RCC 7860 (cell line): Measurements from ENCODE around the gene ADSS1.

ENCODE experiments used
- DNase-seq: peaks from one replicate; pipeline ENCODE4 v3.0.0-alpha.2; 2015; ENCODE audit warnings: low spot score
- FAIRE-seq: peaks from 2 replicates; lab custom pipeline; 2012; peaks lifted over from hg19 to GRCh38; lab: Jason Lieb, UNC

Gene ADSS1

GRCh38 chr14:104778694-104779331, 54.8 kb downstream of the ADSS1 start:
- FAIRE-seq (no peak), DNase-seq (no peak)

DNA sequence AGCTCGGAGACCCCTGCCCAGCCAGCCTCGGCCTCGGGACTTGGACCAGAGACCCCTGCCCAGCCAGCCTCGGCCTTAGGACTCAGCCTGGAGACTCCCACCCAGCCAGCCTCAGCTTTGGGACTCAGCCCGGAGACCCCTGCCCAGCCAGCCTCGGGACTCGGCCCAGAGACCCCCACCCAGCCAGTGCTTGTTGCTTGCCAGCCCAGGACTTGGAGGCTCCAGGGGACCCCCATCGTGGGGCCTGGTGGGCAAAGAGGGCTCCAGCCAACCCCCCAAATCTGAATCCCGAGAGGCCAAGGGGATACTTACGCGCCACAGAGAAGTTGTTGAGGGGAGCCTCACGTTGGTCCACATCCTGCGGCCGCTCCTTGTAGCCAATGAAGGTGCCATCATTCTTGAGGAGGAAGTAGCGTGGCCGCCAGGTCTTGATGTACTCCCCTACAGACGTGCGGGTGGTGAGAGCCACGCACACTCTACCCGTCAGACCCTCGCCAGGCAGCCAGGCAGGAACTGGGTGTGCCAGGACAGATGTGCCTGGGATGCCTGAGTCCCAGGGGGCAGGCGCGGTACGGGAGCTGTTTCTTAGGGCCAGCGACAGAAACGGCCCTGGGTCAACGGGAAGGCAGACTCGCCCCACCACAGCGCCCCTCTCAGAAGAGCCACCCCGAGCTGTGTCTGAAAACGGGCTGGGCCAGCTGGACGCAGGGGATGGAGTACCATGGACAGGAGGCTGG, 55.9 kb downstream of the ADSS1 start:
- DNase-seq = no peak
- FAIRE-seq = no peak

GRCh38 chr14:104780513-104781030, 56.5 kb downstream of the ADSS1 start:
- DNase-seq (no peak), FAIRE-seq (no peak)

DNA sequence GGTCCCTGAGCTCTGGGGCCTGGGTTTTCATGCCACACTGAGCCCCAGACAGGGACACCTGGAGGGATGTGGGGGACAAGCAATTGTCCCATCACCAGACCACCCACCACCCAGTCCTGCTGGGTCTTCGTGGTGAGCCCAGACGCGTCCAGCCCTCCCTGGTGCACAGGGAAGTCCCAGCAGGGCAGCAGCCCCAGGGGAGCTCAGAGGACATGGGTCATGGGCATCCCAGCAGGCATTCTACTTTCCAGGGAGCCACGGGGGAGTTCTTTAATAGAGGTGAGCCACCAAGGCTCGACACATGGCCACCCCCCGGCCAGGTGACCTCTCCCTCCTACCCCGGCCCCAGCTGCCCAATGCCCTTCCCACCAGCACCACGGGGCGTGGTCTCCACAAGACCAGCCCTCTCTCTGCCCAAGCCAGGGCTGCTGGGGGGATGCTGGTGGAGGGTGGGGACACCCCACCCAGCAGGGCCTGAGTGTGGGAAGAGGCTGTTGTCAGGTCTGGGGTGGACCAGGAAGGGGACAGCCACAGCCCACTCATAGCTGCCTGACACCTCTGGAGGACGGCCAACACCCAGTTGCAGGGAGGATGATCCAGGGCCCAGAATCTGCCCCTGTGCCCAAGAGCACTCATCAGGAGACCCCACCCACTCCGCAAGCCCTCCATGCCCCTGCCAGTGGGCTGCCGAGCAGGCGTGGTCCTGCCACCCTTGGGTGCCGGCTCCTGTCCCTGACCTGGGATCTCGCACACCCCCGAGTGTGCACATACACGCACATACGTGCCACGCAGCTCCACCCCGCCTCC, 57.4 kb downstream of the ADSS1 start:
- no peak for FAIRE-seq
- no peak for DNase-seq

GRCh38 chr14:104782086-104782807, 58.2 kb downstream of the ADSS1 start:
- no peak for DNase-seq
- no peak for FAIRE-seq

DNA sequence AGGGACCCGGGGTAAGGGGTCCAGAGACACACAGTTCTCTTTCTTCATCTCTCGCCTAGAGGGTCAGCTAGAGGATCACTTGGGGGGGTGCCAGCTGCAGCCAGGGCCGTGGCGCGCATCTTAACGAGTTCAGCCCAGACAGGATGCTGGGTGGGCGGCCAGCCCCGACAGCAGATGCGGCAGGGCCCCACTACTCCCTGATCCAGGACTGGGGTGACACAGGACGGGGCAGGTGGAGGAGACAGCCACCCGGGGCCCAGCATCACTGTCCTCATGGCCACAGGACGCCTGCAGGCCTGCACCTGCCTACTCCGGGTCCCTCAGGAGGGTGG, 58.7 kb downstream of the ADSS1 start:
- FAIRE-seq = no peak
- DNase-seq = no peak

DNA sequence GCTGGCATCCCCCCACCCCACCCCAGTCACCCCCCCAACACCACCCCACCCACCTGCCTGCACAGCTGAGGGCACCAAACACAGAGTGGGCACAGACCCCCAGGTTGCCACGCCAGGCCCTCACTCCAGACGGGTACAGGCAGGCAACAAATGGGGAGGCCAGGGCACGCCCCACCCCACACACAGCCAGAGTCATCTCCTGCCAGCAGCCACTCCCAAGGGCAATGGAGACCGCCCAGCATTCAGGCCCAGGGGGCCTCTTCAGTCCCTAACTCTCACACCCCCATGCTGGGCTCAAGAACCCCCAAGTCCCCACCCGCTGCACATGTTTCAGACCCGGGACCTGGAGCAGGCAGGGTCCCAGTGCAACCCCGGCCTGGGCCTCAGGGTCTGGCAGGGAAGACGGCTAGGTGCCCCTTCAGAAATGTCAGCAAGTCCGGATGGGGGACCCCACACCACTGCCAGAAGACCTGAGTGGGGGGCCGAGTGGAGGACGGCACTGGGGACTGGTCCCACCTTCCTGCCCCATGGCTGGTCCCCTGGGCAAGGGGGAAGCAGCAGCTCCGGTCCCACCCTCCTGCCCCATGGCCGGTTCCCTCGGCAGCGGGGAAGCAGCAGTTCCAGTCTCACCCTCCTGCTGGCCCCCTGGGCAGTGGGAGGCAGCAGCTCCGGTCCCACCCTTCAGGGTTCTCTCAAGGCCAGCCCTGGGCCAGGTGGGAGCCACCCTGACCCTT, 59.6 kb downstream of the ADSS1 start:
- no peak for DNase-seq
- no peak for FAIRE-seq

DNA sequence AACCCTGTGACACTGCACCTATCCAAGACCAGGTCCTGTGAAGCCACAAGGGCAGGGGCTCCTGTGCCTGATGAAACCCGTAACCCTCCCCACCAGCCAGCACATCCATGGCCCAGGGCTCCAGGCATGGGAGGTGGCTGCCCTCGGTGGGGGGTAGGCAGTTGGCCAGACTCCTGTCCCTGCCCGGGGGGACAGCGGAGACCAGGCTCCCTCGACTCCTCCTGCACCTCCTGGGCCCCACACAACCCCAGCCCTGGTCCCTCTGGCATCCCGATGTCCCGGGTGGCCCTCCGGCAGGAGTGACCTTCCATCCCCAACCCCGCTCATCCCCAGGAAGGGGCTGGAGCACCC, 60.2 kb downstream of the ADSS1 start:
- DNase-seq = no peak
- no peak for FAIRE-seq

- no peak for FAIRE-seq
- no peak for DNase-seq
Observed at GRCh38 chr14:104784846-104785707, 61.0 kb downstream of the ADSS1 start.

- DNase-seq = no peak
Observed at GRCh38 chr14:104785708-104786080, 61.7 kb downstream of the ADSS1 start.

GRCh38 chr14:104786091-104786586, 62.1 kb downstream of the ADSS1 start:
- FAIRE-seq (no peak), DNase-seq (no peak)

More at GRCh38 chr14:104785708-104786080, 61.7 kb downstream of the ADSS1 start:
- FAIRE-seq = no peak

- DNase-seq = no peak
- FAIRE-seq = no peak
Observed at GRCh38 chr14:104786726-104787675, 63.0 kb downstream of the ADSS1 start.

DNA sequence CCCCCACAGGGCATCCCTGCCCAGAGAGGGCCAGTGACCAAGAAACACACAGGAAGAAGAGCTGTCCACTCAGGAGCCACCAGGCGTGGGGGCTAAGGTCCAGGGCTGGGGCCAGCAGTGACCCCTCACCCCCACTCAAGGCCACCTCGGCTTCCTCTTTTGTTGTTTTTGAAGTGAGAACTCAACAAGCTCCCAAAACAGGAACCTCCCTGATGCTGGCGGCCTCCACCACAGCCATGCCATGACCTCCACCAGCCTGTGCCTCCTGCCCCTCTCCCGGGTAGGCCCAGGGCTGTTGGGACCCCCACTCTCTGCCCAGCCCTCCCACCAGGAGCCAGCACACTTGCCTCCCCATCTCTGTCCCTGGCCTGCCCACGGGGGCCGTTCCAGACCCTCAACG, 63.7 kb downstream of the ADSS1 start:
- no peak for DNase-seq
- no peak for FAIRE-seq

GRCh38 chr14:104788161-104788818, 64.3 kb downstream of the ADSS1 start:
- FAIRE-seq = no peak

GRCh38 chr14:104788873-104789663, 65.0 kb downstream of the ADSS1 start:
- FAIRE-seq (no peak), DNase-seq (no peak)

More at GRCh38 chr14:104788161-104788818, 64.3 kb downstream of the ADSS1 start:
- no peak for DNase-seq

DNA sequence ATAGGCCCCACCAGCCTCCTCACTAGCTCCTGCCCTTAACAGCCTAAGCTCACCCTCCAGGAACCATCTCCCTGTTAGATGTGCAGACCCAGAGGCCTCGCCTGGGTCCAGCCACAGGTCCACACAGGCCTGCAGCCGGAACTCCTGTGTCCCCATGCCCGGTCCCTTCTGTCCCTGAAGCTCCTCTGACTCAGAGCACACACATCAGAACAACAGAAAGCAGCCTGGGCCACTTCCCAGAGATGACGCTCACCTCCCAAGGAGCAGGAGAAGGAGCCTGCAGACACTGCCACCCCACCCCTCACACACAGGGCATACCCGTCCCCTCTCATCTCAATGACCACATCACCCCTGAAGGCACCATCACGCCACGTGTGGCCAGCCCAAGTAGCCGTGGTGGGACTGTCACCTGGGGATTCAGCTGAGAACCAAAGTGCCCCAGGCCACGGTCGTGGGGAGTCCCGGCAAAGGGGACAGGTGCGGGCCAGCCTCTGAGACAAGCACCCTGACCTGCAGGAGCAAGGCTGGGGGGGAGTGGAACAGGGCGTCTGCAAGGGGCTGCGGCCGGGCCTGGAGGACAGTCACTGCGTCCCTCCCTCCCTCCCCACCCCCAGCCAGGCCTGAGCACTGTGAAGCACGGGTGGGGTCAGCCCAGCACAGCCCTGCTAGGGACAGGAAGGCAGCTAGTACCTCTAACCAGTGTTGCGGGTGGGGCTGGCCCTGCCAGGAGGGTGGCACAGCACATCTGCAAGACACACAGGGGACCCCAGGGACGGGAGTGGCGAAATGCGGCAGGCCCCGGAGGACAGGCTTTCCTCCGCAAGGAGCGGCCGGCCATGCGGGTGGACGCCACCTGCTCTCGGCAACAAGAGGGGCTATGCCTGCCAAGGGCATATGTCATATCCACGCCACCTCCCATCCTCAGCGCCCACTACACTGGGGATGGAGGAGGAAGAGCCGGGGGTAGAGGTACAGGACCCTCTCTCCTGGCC, 66.0 kb downstream of the ADSS1 start:
- DNase-seq (no peak), FAIRE-seq (no peak)
